Ovary (tissue), 9 donors: ENCODE data around the gene ASIC2. TPM values are rescaled to one million over a fixed set of nuclear protein-coding genes. Genes with fewer than 3 reads are reported as not detected.

Experiments
- DNase-seq, 5 donors: peaks; one replicate each; pipeline ENCODE4 v3.0.0-alpha.2; 2019 to 2020
- H3K27ac ChIP-seq, 2 donors: fragments of 200-600 bp; one replicate each; pipeline versions ENCODE4 v1.5.1 to v1.8.0; 2019 to 2022
- H3K27me3 ChIP-seq: fragments of 200-600 bp; one replicate; pipeline ENCODE4 v1.8.0; 2022
- H3K36me3 ChIP-seq: fragments of 200-600 bp; sonication (generic); one replicate; pipeline ENCODE4 v1.5.1; 2019
- H3K4me1 ChIP-seq: one replicate; pipeline ENCODE4 v1.8.1; 2013; ENCODE audit warnings: mild to moderate bottlenecking, moderate library complexity; ENCODE audit not compliant: insufficient read depth
- H3K4me3 ChIP-seq: fragments of 200-600 bp; sonication (generic); one replicate; pipeline ENCODE4 v1.5.1; 2017
- H3K9me3 ChIP-seq, 2 donors: fragments of 200-600 bp in 1 of 2; sonication (generic) in 1 of 2; one replicate each; pipeline versions ENCODE4 v1.5.1 to v1.8.1; 2013 to 2019; ENCODE audit warnings: mild to moderate bottlenecking in 1 of 2, moderate library complexity in 1 of 2
- EP300 ChIP-seq: sonication (generic); formaldehyde crosslinking; IDR thresholded peaks from one replicate; pipeline ENCODE4 v1.6.1; 2017; ENCODE audit warnings: antibody characterized with exemption
- POLR2A ChIP-seq: fragments of 450-650 bp; IDR thresholded peaks from one replicate; pipeline ENCODE4 v1.6.1; 2017; ENCODE audit warnings: antibody characterized with exemption, mild to moderate bottlenecking, moderate library complexity
- WGBS, 3 donors: extraction: QIAGEN DNeasy Blood & Tissue Kit in 1 of 3; methylation state at CpG; one replicate each; pipeline versions ENCODE4 v1.1.5 to v1.1.7; 2013 to 2017; 5-methylcytosine and 5-hydroxymethylcytosine counted together
- intact Hi-C, 4 donors: fragments of 100-400 bp; cut with DNase I; formaldehyde crosslinking; loops; one replicate each; pipeline versions ENCODE4 v1.11.0 to v1.15.1; 2022 to 2023
- polyA plus RNA-seq, 2 donors: library from polyadenylated mRNA; stranded (reverse); fragments of 200-250 nt in 1 of 2; fragments of 350-450 nt in 1 of 2; fragmentation: Illumina TruSeq in 1 of 2; extraction: RNeasy Lipid Tissue Mini Kit (QIAGEN cat#74804) in 1 of 2; gene quantifications; one replicate each; pipeline ENCODE4 v1.2.3, GENCODE V29; 2013 to 2014
- total RNA-seq, 7 donors: library from RNA; depleted of rRNA in 2 of 7; stranded (reverse); fragments of >200 nt in 2 of 7; fragmentation: NEBNext Ultra II Directional in 3 of 7; extraction: Animal tissue kit (Norgen Biotek cat#: 25700) in 3 of 7; gene quantifications; one replicate each; pipeline versions ENCODE4 v1.1.0 to v1.2.4, GENCODE V29; 2016 to 2023
- TF ChIP-seq, protein P1 (sequence below), 3 donors: fragments of 450-650 bp in 2 of 3; fragments of 200-600 bp in 1 of 3; IDR thresholded peaks; one replicate each; pipeline versions ENCODE4 v1.5.1 to v1.8.0; 2016 to 2022; ENCODE audit warnings: antibody characterized with exemption in 3 of 3, mild to moderate bottlenecking in 1 of 3
- donor health status: DM: no; HTN: no; CAD: no; lungs with moderate emphysema.
- donor health status: DM: no; HTN: no; CAD: no.
- donor health status: Bipolar disorder and iron deficiency.
- donor health status: DM: yes; HTN: yes; CAD: no.
- donor health status: DM: no; HTN: no; CAD: no.
- donor health status: DM: yes; HTN: yes; CAD: no.

Gene ASIC2
- total and polyA plus RNA-seq, 9 donors: 0.04 to 1.3 (median 0.24) TPM; not detected in 2

DNA sequence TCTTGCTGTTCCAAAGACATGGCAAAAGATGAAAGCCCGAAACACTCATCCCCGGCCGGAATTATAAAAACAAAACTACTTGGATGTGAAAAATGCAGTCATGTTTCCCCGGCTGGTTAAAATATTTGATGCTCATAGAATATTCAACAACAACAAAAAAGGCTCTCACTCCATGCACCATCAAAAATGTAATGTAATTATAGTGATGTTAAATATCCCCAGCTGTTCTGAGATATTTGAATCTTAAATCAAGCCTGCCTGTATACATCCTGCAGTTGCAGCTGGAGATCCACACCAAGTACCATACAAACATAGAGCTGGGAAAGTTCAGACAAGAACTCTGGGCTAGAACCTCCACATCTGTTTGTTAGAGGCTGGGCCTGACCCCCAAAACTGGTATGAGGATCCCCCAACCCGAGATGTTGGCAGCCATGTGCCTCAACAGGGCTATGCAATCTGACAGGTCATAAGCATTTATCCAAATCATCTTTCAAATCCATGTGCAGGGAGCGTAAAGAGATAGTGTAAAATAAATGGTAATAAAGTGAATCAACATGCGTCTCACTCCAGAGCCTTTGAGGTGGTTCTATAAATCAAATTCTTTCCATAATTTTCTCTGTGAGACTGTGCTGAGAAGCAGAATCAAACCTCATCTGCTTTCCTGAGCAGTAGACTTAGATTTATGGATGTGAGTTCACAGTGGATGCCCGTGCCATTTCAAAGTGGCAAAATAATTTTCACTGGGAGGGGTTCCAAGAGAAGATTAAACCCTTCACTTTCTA, 12.7 kb downstream of the ASIC2 start:
- no peak for DNase-seq
- intact Hi-C loops: no loop called here
- Histone ChIP-seq H3K27me3 (no peaks in the 10 kb centered on the region), H3K36me3 (no peaks in the 10 kb centered on the region), H3K9me3 (no peaks in the 10 kb centered on the region), H3K27ac (no peak overlapping the region), H3K4me1 (peaks cover 13% of the 10 kb centered on the region), H3K4me3 (no peak overlapping the region)
- 45 to 63% (median 55%) methylated on average over 8 of the region's 8 CpGs for WGBS, 3 donors
- TF ChIP-seq EP300: no peak
- TF ChIP-seq, protein P1, sequence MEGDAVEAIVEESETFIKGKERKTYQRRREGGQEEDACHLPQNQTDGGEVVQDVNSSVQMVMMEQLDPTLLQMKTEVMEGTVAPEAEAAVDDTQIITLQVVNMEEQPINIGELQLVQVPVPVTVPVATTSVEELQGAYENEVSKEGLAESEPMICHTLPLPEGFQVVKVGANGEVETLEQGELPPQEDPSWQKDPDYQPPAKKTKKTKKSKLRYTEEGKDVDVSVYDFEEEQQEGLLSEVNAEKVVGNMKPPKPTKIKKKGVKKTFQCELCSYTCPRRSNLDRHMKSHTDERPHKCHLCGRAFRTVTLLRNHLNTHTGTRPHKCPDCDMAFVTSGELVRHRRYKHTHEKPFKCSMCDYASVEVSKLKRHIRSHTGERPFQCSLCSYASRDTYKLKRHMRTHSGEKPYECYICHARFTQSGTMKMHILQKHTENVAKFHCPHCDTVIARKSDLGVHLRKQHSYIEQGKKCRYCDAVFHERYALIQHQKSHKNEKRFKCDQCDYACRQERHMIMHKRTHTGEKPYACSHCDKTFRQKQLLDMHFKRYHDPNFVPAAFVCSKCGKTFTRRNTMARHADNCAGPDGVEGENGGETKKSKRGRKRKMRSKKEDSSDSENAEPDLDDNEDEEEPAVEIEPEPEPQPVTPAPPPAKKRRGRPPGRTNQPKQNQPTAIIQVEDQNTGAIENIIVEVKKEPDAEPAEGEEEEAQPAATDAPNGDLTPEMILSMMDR (IDR thresholded peaks at IDR 0.05): no peak
- TF ChIP-seq POLR2A: no peak

DNA sequence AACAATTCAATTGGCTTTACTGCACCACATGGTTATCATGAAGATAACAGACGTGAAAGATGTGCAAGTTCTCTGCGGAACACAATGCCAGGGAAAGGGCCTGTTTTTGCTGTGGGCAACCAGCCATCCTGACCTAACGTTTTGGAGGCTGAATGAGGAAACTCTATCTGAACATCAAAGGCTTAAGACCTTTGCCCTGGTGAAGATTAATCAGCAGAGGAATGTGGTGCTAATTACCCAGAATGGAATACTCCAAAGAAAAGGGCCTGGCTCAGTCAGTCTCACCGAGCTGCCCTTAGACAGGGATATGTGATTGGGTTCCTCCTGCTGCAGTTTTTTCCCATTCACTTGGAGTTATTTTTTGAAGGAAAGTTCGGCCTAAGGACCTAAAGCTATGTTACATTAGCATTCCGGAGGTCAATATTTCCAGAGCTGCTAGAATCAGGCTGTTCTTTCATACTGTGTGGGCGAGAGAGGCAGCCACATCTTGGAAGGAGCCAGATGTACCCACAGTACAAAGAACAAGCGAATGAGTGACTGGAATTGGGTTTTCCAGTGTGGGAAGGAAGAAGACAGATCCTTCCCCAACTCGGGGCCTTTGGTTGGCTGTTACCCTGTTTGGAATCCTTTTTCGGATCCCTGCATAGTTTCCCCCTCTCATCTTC, 15.5 kb downstream of the ASIC2 start:
- WGBS, 3 donors: 44 to 60% (median 57%) methylated on average over 10 of the region's 10 CpGs
- H3K4me3 ChIP-seq: no peak overlapping the region
- no peak for DNase-seq

DNA sequence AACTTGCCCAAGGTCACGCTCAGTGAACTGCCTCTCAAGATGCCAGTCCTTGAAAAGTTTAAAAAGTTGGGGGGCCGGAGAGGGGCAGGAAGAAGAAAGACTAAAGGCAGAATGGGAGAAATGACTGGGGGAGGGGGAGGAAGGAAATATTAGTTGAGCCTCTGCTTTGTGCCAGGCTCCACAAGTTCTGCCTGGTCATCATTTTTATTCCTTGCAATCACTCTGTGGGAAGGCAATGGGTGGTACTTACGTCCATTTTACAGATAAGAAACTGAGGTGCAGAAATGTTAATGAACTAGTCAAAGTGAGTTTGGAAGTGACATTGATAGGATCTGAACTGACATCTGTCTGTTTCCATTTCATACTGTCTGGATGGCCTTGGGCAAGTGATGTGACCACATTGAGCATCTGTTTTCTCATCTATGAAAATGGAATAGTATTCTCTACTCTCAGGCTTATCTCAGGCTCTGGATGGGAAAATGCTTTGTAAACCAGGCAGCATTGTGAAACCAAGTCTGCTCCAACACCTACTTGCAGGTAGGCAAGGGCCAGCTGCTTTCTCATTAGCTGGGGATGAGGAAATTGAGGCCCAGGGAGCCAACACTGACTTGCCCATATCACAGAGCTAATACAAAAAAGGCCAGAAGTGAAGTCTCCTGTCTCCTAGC, 19.2 kb downstream of the ASIC2 start:
- intact Hi-C loops: no loop called here

More for the DNA sequence above, 15.5 kb downstream of the ASIC2 start:
- H3K27ac ChIP-seq: no peak overlapping the region
- TF ChIP-seq, protein P1 (IDR thresholded peaks at IDR 0.05): no peak
- TF ChIP-seq POLR2A (no peak), EP300 (no peak)
- H3K9me3 ChIP-seq: no peaks in the 10 kb centered on the region
- intact Hi-C loops: no loop called here
- H3K27me3 ChIP-seq: no peaks in the 10 kb centered on the region
- no peaks in the 10 kb centered on the region for H3K36me3 ChIP-seq
- H3K4me1 ChIP-seq: no peaks in the 10 kb centered on the region

DNA sequence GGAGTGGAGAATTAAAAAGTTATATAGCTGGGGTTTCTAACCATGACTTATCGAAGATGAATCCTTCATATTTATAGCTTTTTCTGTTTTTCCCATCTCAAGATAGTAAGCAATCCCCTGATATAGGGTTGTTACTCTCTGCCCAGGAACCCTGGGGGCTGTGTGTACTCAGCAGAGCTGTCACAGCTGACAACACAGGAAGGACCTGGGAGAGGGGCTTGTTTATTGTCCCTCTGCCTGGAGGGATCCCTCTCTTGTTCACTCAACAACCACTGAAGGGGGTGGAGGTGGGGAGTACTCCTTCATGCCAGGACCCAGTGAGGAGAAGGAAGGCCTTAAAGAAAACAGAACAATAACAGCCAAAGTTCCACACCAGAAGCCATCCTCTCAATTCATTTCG, 19.8 kb downstream of the ASIC2 start:
- TF ChIP-seq POLR2A (no peak), EP300 (no peak)
- TF ChIP-seq, protein P1 (IDR thresholded peaks at IDR 0.05): no peak
- Histone ChIP-seq H3K27me3 (no peaks in the 10 kb centered on the region), H3K27ac (no peak overlapping the region), H3K36me3 (no peaks in the 10 kb centered on the region), H3K9me3 (no peaks in the 10 kb centered on the region), H3K4me1 (no peaks in the 10 kb centered on the region), H3K4me3 (no peak overlapping the region)
- WGBS, 3 donors: 67 to 79% (median 70%) methylated on average over 2 of the region's 2 CpGs
- DNase-seq: no peak
- intact Hi-C loops: no loop called here

More for the DNA sequence above, 19.2 kb downstream of the ASIC2 start:
- no peak for DNase-seq
- no peaks in the 10 kb centered on the region for H3K36me3 ChIP-seq
- WGBS, 3 donors: 67 to 92% (median 91%) methylated on average over 3 of the region's 3 CpGs
- TF ChIP-seq POLR2A: no peak
- no peak for TF ChIP-seq EP300
- TF ChIP-seq, protein P1 (IDR thresholded peaks at IDR 0.05): no peak
- H3K4me1 ChIP-seq: no peaks in the 10 kb centered on the region
- no peaks in the 10 kb centered on the region for H3K27me3 ChIP-seq
- no peaks in the 10 kb centered on the region for H3K9me3 ChIP-seq
- H3K4me3 ChIP-seq: no peak overlapping the region
- H3K27ac ChIP-seq: no peak overlapping the region
